Measurements from ENCODE around the gene SLC25A1. TPM values are rescaled to one million over a fixed set of nuclear protein-coding genes. Genes with fewer than 3 reads are reported as not detected.

The SLC25A1 gene
- total RNA-seq, 1 donor from 2014 or later: 20.9 TPM

DNA sequence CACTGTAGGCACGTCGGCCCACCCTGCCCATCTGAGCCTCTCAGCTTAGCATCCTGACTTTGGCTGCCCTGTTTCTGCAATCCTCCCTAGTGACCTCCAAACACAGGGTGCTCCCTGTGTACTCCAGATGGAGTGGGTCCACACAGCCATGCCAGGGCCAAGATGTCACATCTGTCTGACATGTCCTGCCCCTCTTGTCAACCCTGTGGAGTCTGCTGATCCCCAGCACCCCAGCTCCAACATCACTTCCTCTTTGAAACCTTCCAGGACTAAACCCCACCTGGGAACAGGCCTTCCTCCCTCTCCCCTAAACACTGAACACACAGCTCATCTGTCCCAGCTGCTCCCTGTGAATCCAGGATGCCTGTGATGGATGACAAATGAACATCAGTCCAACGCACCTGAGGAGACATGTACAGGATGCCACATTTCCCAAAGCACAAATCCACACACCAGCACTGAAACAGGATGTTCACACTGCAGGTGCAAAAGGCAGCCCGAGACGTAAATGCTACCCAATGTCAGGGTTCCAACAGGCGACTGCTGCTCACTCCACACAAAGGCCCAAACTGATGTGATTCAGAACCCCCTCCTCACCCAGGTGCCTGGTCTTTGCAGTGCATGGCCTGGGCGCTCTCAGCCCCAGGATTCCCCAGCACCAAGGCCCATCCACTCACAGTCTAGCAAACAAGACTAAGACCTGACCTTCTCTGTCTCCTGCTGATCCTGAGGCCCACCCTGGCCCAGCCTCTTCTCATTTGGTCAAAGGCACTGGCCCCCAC, 49.4 kb downstream of the SLC25A1 start:
- peaks cover 18% of the 10 kb centered on the region for H3K36me3 ChIP-seq
- no peak overlapping the region for H3K27ac ChIP-seq (replicated peaks)
- H3K4me1 ChIP-seq: no peaks in the 10 kb centered on the region
- TF ChIP-seq, protein P1, sequence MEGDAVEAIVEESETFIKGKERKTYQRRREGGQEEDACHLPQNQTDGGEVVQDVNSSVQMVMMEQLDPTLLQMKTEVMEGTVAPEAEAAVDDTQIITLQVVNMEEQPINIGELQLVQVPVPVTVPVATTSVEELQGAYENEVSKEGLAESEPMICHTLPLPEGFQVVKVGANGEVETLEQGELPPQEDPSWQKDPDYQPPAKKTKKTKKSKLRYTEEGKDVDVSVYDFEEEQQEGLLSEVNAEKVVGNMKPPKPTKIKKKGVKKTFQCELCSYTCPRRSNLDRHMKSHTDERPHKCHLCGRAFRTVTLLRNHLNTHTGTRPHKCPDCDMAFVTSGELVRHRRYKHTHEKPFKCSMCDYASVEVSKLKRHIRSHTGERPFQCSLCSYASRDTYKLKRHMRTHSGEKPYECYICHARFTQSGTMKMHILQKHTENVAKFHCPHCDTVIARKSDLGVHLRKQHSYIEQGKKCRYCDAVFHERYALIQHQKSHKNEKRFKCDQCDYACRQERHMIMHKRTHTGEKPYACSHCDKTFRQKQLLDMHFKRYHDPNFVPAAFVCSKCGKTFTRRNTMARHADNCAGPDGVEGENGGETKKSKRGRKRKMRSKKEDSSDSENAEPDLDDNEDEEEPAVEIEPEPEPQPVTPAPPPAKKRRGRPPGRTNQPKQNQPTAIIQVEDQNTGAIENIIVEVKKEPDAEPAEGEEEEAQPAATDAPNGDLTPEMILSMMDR (IDR thresholded peaks at IDR 0.05; ENCODE audit: borderline replicate concordance): no peak
- no peak overlapping the region for H3K4me3 ChIP-seq
- no peaks in the 10 kb centered on the region for H3K27me3 ChIP-seq (ENCODE audit: low read depth)
- no peaks in the 10 kb centered on the region for H3K9me3 ChIP-seq (replicated peaks)
- intact Hi-C loops (cut with micrococcal nuclease): no loop called here
- no peak for DNase-seq

DNA sequence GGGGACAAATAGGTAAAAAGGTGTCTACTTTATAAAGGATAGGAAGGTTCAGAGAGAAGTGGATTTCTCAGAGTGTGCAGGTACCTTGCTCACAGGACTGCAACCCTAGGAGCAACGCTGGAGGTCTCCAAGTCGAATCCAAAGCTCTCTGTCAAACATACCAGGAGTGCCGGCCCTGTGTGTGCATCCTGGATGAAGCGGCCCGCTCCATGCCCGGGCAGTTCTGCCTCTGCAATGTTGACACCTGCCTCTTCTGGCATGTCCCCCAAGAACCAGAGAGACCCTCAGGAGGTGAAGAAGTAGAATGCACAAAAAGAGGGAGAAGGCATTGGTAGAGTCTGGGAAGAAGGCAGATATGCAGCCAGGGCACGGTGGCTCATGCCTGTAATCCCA, 50.5 kb downstream of the SLC25A1 start:
- TF ChIP-seq, protein P1 (IDR thresholded peaks at IDR 0.05; ENCODE audit: borderline replicate concordance): no peak
- no peak overlapping the region for H3K4me3 ChIP-seq
- H3K4me1 ChIP-seq: peaks cover 2% of the 10 kb centered on the region
- peaks cover 7% of the 10 kb centered on the region for H3K36me3 ChIP-seq
- intact Hi-C loops (cut with micrococcal nuclease): no loop called here
- H3K9me3 ChIP-seq (replicated peaks): no peaks in the 10 kb centered on the region
- no peak for DNase-seq
- no peaks in the 10 kb centered on the region for H3K27me3 ChIP-seq (ENCODE audit: low read depth)
- H3K27ac ChIP-seq (replicated peaks): no peak overlapping the region

DNA sequence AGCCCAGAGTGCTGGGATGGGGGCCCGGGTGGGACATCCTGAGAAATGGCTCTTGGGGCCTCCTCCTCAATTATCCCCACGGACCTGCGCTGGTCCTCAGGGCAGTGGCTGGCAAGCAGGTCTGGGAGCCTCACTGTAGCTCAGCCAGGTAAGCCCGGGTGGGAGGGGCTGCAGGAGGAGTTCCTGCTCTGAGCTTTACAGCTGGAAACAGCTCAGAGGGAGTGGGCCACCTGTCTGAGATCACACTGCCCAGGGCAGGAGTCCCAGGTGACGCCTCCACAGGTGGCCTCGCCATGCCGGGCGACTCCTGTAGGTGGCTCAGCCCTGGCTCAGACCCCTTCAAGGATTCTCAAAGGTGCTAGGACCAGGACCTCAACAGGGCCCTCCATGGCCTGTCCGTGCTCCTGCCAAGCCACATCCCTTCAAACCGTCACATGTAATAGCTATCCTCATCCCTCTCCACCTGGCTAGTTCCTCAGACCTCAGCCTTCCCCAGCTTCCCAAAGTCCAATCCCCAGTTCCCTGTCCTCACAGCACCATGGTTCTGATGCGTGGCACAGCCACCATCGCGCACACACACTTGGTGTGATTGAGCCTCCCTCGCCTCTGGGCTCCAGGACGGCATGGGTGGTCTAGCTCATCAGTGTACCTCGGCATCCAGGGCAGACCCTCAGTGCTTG, 51.1 kb downstream of the SLC25A1 start:
- intact Hi-C loops (cut with micrococcal nuclease): no loop called here
- DNase-seq: no peak
- TF ChIP-seq, protein P1 (IDR thresholded peaks at IDR 0.05; ENCODE audit: borderline replicate concordance): no peak

DNA sequence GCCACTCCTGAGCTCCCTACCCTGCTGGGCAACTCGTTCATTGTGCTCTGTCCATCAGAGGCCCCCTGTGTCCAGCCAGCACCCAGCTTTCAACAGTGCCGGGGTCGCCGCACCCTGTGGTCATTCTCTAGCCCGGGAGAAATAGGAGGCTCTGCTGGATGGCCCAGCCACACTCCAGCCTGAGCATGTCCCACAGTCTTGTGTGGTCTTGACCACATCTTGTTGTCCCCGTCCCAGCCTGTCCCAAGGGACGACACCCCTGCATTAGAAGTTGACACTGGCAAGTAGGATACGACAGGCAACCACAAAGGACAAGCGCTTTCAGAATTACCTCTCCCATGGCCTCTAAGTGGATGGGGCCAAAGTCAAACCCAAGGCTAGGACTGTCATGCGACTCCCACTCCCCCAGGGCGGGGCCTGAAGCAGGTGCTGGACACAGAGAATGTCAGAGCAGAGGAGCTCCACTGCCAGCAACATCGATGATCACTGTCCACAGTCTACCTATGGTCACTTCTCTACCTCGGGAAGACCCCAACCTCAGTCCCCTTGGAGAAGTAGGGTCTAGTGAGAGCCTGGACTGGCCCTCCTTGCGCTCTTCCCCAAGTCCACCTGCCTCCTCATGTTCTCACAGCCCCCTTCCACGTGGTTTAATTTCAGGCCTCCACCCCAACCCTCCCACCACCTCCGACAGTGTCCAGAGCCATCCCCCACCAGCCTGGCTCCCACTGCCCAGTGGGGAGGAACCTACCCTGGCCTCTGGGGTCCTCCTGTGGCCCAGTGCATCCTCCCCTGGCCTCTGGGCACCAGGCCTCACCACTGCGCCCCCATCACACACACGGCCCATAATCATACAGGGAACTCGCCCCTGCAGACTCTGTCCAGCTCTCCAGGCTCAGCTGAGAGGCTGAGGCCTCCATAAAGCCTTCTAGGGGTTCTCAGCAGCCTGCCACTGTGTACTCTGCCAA, 51.9 kb downstream of the SLC25A1 start:
- no peaks in the 10 kb centered on the region for H3K27me3 ChIP-seq (ENCODE audit: low read depth)
- no peak overlapping the region for H3K27ac ChIP-seq (replicated peaks)
- intact Hi-C loops (cut with micrococcal nuclease): no loop called here
- H3K4me1 ChIP-seq: peaks cover 13% of the 10 kb centered on the region
- H3K36me3 ChIP-seq: peaks cover 1% of the 10 kb centered on the region
- no peaks in the 10 kb centered on the region for H3K9me3 ChIP-seq (replicated peaks)
- TF ChIP-seq, protein P1 (IDR thresholded peaks at IDR 0.05; ENCODE audit: borderline replicate concordance): no peak
- DNase-seq: no peak
- H3K4me3 ChIP-seq: no peak overlapping the region

More for the DNA sequence above, 51.1 kb downstream of the SLC25A1 start:
- Histone ChIP-seq H3K27me3 (ENCODE audit: low read depth) (no peaks in the 10 kb centered on the region), H3K4me3 (no peak overlapping the region), H3K9me3 (replicated peaks) (no peaks in the 10 kb centered on the region), H3K27ac (replicated peaks) (no peak overlapping the region), H3K36me3 (peaks cover 6% of the 10 kb centered on the region), H3K4me1 (peaks cover 7% of the 10 kb centered on the region)

Other genes with a start within 250 kb of the SLC25A1 start
- gene PRODH, start 242.4 kb downstream of the SLC25A1 start, total RNA-seq: 13.3 TPM
- gene DGCR2, start 56.3 kb downstream of the SLC25A1 start, total RNA-seq: 33.0 TPM
- not detected for gene TSSK2, start 47.4 kb downstream of the SLC25A1 start, total RNA-seq
- gene ESS2, start 34.1 kb downstream of the SLC25A1 start, total RNA-seq: 9.5 TPM
- not detected for gene GSC2, start 28.4 kb downstream of the SLC25A1 start, total RNA-seq
- 9.4 TPM for gene CLTCL1, start 113.0 kb upstream of the SLC25A1 start, total RNA-seq